Hepatocyte (in vitro differentiated cells): Measurements from ENCODE around the gene TULP4.

Experiments used
- EZH2 ChIP-seq: fragments of 200-600 bp; sonication (generic); IDR thresholded peaks from 2 replicates; pipeline ENCODE4 v1.6.1; 2016; ENCODE audit warnings: antibody characterized with exemption, mild to moderate bottlenecking, borderline replicate concordance
- EZH2phosphoT487 ChIP-seq: fragments of 200-600 bp; sonication (generic); IDR thresholded peaks from one replicate; pipeline ENCODE4 v1.6.1; 2018; ENCODE audit warnings: antibody characterized with exemption, mild to moderate bottlenecking, low read depth, moderate library complexity; ENCODE audit not compliant: unreplicated experiment, severe bottlenecking
- TF ChIP-seq, protein P1 (sequence below): fragments of 200-600 bp; sonication (generic); IDR thresholded peaks from 2 replicates; pipeline ENCODE4 v1.5.1; 2016; ENCODE audit warnings: antibody characterized with exemption, mild to moderate bottlenecking; ENCODE audit not compliant: poor library complexity

DNA sequence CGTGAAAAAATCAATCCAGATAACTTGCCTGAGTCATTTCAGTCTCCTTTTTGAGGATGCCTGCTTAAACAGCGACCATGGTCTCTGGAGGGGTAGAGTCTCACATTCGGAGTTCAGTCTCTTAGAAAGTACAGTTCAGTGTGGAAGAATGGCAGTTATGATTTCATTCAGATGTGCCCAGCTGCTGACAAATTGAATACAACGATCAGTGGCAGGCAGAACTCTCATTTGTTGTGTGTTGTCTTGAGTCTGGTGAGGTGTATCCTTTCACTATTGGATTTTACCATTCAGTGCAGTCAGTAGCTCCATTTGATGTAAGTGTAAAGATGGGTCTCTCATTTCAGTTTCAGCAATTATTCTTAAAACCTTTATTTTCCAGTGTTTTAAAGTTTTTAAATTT lies 639 bp upstream of the TULP4 start:
- TF ChIP-seq, protein P1, sequence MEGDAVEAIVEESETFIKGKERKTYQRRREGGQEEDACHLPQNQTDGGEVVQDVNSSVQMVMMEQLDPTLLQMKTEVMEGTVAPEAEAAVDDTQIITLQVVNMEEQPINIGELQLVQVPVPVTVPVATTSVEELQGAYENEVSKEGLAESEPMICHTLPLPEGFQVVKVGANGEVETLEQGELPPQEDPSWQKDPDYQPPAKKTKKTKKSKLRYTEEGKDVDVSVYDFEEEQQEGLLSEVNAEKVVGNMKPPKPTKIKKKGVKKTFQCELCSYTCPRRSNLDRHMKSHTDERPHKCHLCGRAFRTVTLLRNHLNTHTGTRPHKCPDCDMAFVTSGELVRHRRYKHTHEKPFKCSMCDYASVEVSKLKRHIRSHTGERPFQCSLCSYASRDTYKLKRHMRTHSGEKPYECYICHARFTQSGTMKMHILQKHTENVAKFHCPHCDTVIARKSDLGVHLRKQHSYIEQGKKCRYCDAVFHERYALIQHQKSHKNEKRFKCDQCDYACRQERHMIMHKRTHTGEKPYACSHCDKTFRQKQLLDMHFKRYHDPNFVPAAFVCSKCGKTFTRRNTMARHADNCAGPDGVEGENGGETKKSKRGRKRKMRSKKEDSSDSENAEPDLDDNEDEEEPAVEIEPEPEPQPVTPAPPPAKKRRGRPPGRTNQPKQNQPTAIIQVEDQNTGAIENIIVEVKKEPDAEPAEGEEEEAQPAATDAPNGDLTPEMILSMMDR = no peak
- TF ChIP-seq EZH2 (no peak), EZH2phosphoT487 (no peak)
